Measurements from ENCODE around the gene TMLHE.
"Not testable (repeated sequence)": the region's sequence is repeated elsewhere in the genome, so short reads cannot be mapped to it uniquely, and the experiment has no call there.

GRCh38 chrX:155457761-155458447 is 154.8 kb downstream of the TMLHE start:
- not testable (repeated sequence) for TF ChIP-seq CTCF, POLR2A (IDR thresholded peaks at IDR 0.05)
